Neural progenitor cell (in vitro differentiated cells): ENCODE results near the gene TTLL10.

Source experiments
- CTCF ChIP-seq: fragments of 200-600 bp; sonication (generic); IDR thresholded peaks from 2 replicates; pipeline ENCODE4 v1.5.1; 2017; ENCODE audit warnings: antibody characterized with exemption, mild to moderate bottlenecking
- EZH2phosphoT487 ChIP-seq: fragments of 200-600 bp; sonication (generic); IDR thresholded peaks from 2 replicates; pipeline ENCODE4 v1.6.1; 2017; ENCODE audit warnings: antibody characterized with exemption

GRCh38 chr1:1235016-1235744 lies 61.5 kb downstream of the TTLL10 start:
- TF ChIP-seq CTCF: no peak
- TF ChIP-seq EZH2phosphoT487: no peak
